Parathyroid adenoma (tissue), 2 donors: ENCODE results near the gene GAB4.
"Not testable (repeated sequence)": the region's sequence is repeated elsewhere in the genome, so short reads cannot be mapped to it uniquely, and the experiment has no call there.

Experiments
- H2AFZ ChIP-seq: fragments of 300-600 bp; sonication (generic); one replicate; pipeline ENCODE4 v1.7.0; 2017; ENCODE audit warnings: antibody characterized with exemption, mild to moderate bottlenecking
- H3K27ac ChIP-seq: fragments of 300-600 bp; sonication (generic); one replicate; pipeline ENCODE4 v1.7.0; 2017
- H3K27me3 ChIP-seq: fragments of 300-600 bp; sonication (generic); one replicate; pipeline ENCODE4 v1.7.0; 2017; ENCODE audit warnings: low read length; ENCODE audit not compliant: control insufficient read depth, insufficient read depth
- H3K36me3 ChIP-seq: fragments of 300-600 bp; sonication (generic); one replicate; pipeline ENCODE4 v1.7.0; 2017; ENCODE audit warnings: low read length; ENCODE audit not compliant: control insufficient read depth, insufficient read depth
- H3K4me1 ChIP-seq: fragments of 300-600 bp; sonication (generic); one replicate; pipeline ENCODE4 v1.7.0; 2017; ENCODE audit warnings: control low read depth
- H3K4me2 ChIP-seq: fragments of 300-600 bp; sonication (generic); one replicate; pipeline ENCODE4 v1.7.0; 2017; ENCODE audit warnings: low read length
- H3K4me3 ChIP-seq: fragments of 300-600 bp; sonication (generic); one replicate; pipeline ENCODE4 v1.7.0; 2017; ENCODE audit warnings: low read depth, low read length
- H3K79me2 ChIP-seq: fragments of 300-600 bp; sonication (generic); one replicate; pipeline ENCODE4 v1.7.0; 2017; ENCODE audit warnings: control low read depth
- H3K9ac ChIP-seq: fragments of 300-600 bp; sonication (generic); one replicate; pipeline ENCODE4 v1.7.0; 2017; ENCODE audit warnings: mild to moderate bottlenecking
- H3K9me3 ChIP-seq: fragments of 300-600 bp; sonication (generic); one replicate; pipeline ENCODE4 v1.7.0; 2017; ENCODE audit warnings: low read length; ENCODE audit not compliant: control insufficient read depth
- CTCF ChIP-seq: fragments of 300-600 bp; sonication (generic); IDR thresholded peaks from one replicate; pipeline ENCODE4 v1.7.0; 2017; ENCODE audit warnings: antibody characterized with exemption, mild to moderate bottlenecking
- donor health status: primary hyperparathyroidism.

The GAB4 gene

GRCh38 chr22:17015552-17015951, 7.5 kb upstream of the GAB4 start:
- H3K9ac ChIP-seq, H3K4me1 ChIP-seq, H2AFZ ChIP-seq, H3K27me3 ChIP-seq, H3K4me2 ChIP-seq, H3K36me3 ChIP-seq, H3K4me3 ChIP-seq, H3K79me2 ChIP-seq, H3K27ac ChIP-seq, H3K9me3 ChIP-seq: not testable (repeated sequence)

- not testable (repeated sequence) for H3K27ac ChIP-seq, H3K4me1 ChIP-seq, H3K9me3 ChIP-seq, H3K4me2 ChIP-seq, H3K36me3 ChIP-seq, H3K4me3 ChIP-seq, H3K79me2 ChIP-seq, H2AFZ ChIP-seq, H3K9ac ChIP-seq, H3K27me3 ChIP-seq
Observed at GRCh38 chr22:17014101-17014440, 6.0 kb upstream of the GAB4 start.

- Histone ChIP-seq H3K27ac (no peak overlapping the region), H3K79me2 (no peaks in the 10 kb centered on the region), H3K36me3 (no peaks in the 10 kb centered on the region), H2AFZ (no peak overlapping the region), H3K4me3 (no peak overlapping the region), H3K9ac (no peak overlapping the region), H3K4me2 (no peak overlapping the region), H3K27me3 (no peaks in the 10 kb centered on the region), H3K4me1 (no peaks in the 10 kb centered on the region), H3K9me3 (no peaks in the 10 kb centered on the region)
- no peak for TF ChIP-seq CTCF
Observed at GRCh38 chr22:17013396-17014100, 5.5 kb upstream of the GAB4 start.

- no peaks in the 10 kb centered on the region for H3K36me3 ChIP-seq
- H3K27me3 ChIP-seq: no peaks in the 10 kb centered on the region
- H2AFZ ChIP-seq: no peak overlapping the region
- no peak overlapping the region for H3K4me2 ChIP-seq
- H3K9me3 ChIP-seq: no peaks in the 10 kb centered on the region
- no peak overlapping the region for H3K4me3 ChIP-seq
- no peak overlapping the region for H3K27ac ChIP-seq
- no peak overlapping the region for H3K9ac ChIP-seq
- H3K4me1 ChIP-seq: no peaks in the 10 kb centered on the region
- no peak for TF ChIP-seq CTCF
- H3K79me2 ChIP-seq: no peaks in the 10 kb centered on the region
Observed at GRCh38 chr22:17012267-17012666, 4.2 kb upstream of the GAB4 start.

- no peaks in the 10 kb centered on the region for H3K79me2 ChIP-seq
- H3K36me3 ChIP-seq: no peaks in the 10 kb centered on the region
- H3K27me3 ChIP-seq: no peaks in the 10 kb centered on the region
- no peak overlapping the region for H3K4me3 ChIP-seq
- H3K9me3 ChIP-seq: no peaks in the 10 kb centered on the region
- no peak overlapping the region for H2AFZ ChIP-seq
- no peak overlapping the region for H3K4me2 ChIP-seq
- H3K27ac ChIP-seq: no peak overlapping the region
- no peak overlapping the region for H3K9ac ChIP-seq
- no peaks in the 10 kb centered on the region for H3K4me1 ChIP-seq
- no peak for TF ChIP-seq CTCF
Observed at GRCh38 chr22:17009640-17010291, 1.7 kb upstream of the GAB4 start.

- Histone ChIP-seq H3K4me2 (no peak overlapping the region), H3K4me3 (no peak overlapping the region), H3K27me3 (no peaks in the 10 kb centered on the region), H3K4me1 (no peaks in the 10 kb centered on the region), H3K36me3 (no peaks in the 10 kb centered on the region), H3K9ac (no peak overlapping the region), H2AFZ (no peak overlapping the region), H3K27ac (no peak overlapping the region), H3K79me2 (no peaks in the 10 kb centered on the region), H3K9me3 (no peaks in the 10 kb centered on the region)
- TF ChIP-seq CTCF: no peak
Observed at GRCh38 chr22:17007257-17007656, 765 bp downstream of the GAB4 start.
